Duodenal mucosa (tissue), 2 donors: ENCODE data around the gene ADGRV1.
"Not testable (repeated sequence)": the region's sequence is repeated elsewhere in the genome, so short reads cannot be mapped to it uniquely, and the experiment has no call there.

Experiments
- H3K27ac ChIP-seq: one replicate; pipeline ENCODE4 v1.7.0; 2013; ENCODE audit warnings: low read depth, low read length
- H3K27me3 ChIP-seq, 2 donors: one replicate each; pipeline ENCODE4 v1.7.0; 2013; ENCODE audit warnings: low read length in 2 of 2, control low read depth in 1 of 2; ENCODE audit not compliant: insufficient read depth in 2 of 2, control insufficient read depth in 1 of 2
- H3K36me3 ChIP-seq, 2 donors: one replicate each; pipeline ENCODE4 v1.7.0; 2013; ENCODE audit warnings: low read length in 2 of 2, control low read depth in 1 of 2; ENCODE audit not compliant: insufficient read depth in 2 of 2, control insufficient read depth in 1 of 2
- H3K4me1 ChIP-seq, 2 donors: one replicate each; pipeline ENCODE4 v1.7.0; 2013; ENCODE audit warnings: low read length in 2 of 2, control low read depth in 1 of 2; ENCODE audit not compliant: insufficient read depth in 2 of 2, control insufficient read depth in 1 of 2
- H3K4me3 ChIP-seq, 2 donors: one replicate each; pipeline ENCODE4 v1.7.0; 2013; ENCODE audit warnings: low read length in 2 of 2, low read depth in 1 of 2
- H3K9ac ChIP-seq, 2 donors: one replicate each; pipeline ENCODE4 v1.7.0; 2013; ENCODE audit warnings: low read length in 2 of 2, low read depth in 1 of 2
- H3K9me3 ChIP-seq, 2 donors: one replicate each; pipeline ENCODE4 v1.7.0; 2013; ENCODE audit warnings: low read length in 2 of 2, control low read depth in 1 of 2; ENCODE audit not compliant: control insufficient read depth in 1 of 2

ADGRV1 gene

DNA sequence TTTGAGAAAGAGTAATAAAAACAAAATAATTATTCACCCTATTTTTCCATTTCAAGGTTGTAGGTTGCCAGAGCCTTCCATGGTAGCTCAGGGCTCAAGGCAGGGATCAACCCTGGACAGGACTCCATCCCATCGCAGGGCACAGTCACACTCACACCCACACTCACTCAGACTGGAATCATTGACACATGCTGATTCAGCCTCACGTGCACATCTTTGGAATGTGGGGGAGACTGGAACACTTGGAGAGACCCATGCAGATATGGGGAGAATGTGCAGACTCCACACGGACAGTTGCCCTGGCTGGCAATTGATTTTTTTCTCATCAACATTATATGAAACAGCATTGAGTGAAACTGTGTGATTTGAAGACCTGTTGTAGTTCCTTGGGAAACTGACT lies 234.1 kb downstream of the ADGRV1 start:
- Histone ChIP-seq H3K27me3 (no peaks in the 10 kb centered on the region), H3K9ac (no peak overlapping the region), H3K36me3 (no peaks in the 10 kb centered on the region), H3K27ac (no peak overlapping the region), H3K9me3 (no peaks in the 10 kb centered on the region), H3K4me3 (no peak overlapping the region), H3K4me1 (no peaks in the 10 kb centered on the region)

DNA sequence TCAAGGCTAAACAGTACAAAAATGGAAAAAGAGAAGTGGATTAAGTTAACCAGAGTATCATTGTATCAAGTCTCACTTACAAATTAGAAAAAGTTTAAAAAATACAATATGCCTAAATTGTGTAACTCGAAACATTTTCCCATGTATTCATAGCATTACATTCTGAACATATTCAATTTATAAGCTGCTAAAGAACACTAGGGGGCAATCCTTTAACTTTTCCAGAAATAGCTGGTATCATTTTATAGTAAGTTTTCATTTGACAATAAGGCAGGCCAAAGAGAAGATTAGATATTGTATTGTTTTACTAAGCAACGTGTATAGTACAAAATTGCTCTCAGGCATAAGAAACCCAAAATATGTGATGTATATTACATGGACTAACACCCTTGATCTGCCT lies 234.6 kb downstream of the ADGRV1 start:
- no peak overlapping the region for H3K4me3 ChIP-seq
- no peaks in the 10 kb centered on the region for H3K4me1 ChIP-seq
- no peaks in the 10 kb centered on the region for H3K36me3 ChIP-seq
- no peak overlapping the region for H3K9ac ChIP-seq
- no peak overlapping the region for H3K27ac ChIP-seq
- no peaks in the 10 kb centered on the region for H3K27me3 ChIP-seq
- H3K9me3 ChIP-seq: no peaks in the 10 kb centered on the region

GRCh38 chr5:90796919-90797318 lies 238.3 kb downstream of the ADGRV1 start:
- not testable (repeated sequence) for H3K9me3 ChIP-seq, H3K27me3 ChIP-seq, H3K4me3 ChIP-seq, H3K36me3 ChIP-seq, H3K9ac ChIP-seq, H3K4me1 ChIP-seq, H3K27ac ChIP-seq

DNA sequence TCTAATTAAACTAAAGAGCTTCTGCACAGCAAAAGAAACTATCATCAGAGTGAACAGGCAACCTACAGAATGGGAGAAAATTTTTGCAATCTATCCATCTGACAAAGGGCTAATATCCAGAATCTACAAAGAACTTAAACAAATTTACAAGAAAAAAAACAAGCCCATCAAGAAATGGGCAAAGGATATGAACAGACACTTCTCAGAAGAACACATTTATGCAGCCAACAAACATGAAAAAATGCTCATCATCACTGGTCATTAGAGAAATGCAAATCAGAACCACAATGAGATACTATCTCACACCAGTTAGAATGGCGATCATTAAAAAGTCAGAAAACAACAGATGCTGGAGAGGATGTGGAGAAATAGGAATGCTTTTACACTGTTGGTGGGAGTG lies 241.5 kb downstream of the ADGRV1 start:
- not testable (repeated sequence) for H3K36me3 ChIP-seq, H3K4me3 ChIP-seq, H3K9me3 ChIP-seq, H3K27me3 ChIP-seq, H3K27ac ChIP-seq, H3K4me1 ChIP-seq, H3K9ac ChIP-seq

GRCh38 chr5:90800515-90800914 lies 241.9 kb downstream of the ADGRV1 start:
- not testable (repeated sequence) for H3K27me3 ChIP-seq, H3K4me3 ChIP-seq, H3K27ac ChIP-seq, H3K36me3 ChIP-seq, H3K9me3 ChIP-seq, H3K9ac ChIP-seq, H3K4me1 ChIP-seq

- no peaks in the 10 kb centered on the region for H3K9me3 ChIP-seq
These were observed 244.1 kb downstream of the ADGRV1 start for GRCh38 chr5:90802474-90803317.

GRCh38 chr5:90803381-90803780 lies 244.8 kb downstream of the ADGRV1 start:
- no peaks in the 10 kb centered on the region for H3K27me3 ChIP-seq
- H3K27ac ChIP-seq: no peak overlapping the region
- H3K4me1 ChIP-seq: no peaks in the 10 kb centered on the region
- no peaks in the 10 kb centered on the region for H3K36me3 ChIP-seq
- H3K4me3 ChIP-seq: no peak overlapping the region
- H3K9me3 ChIP-seq: no peaks in the 10 kb centered on the region
- H3K9ac ChIP-seq: no peak overlapping the region

More at GRCh38 chr5:90802474-90803317, 244.1 kb downstream of the ADGRV1 start:
- Histone ChIP-seq H3K4me1 (no peaks in the 10 kb centered on the region), H3K36me3 (no peaks in the 10 kb centered on the region), H3K9ac (no peak overlapping the region), H3K4me3 (no peak overlapping the region), H3K27me3 (no peaks in the 10 kb centered on the region), H3K27ac (no peak overlapping the region)

DNA sequence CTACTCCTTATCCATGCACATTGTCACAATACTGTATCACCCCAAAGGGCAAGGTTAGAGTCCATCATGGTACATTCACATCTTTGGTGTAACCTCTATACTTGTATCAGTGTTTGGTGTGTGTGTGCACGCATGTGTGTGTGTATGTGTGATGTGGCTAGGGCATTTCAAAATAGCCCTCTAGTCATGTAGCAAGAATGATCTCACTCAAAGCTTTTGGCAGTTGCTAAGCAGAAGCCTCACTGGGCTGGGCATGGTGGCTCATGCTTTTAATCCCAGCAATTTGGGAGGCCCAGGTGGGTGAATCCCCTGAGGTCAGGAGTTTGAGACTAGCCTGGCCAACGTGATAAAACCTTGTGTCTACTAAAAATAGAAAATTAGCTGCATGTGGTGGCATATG lies 245.3 kb downstream of the ADGRV1 start:
- Histone ChIP-seq H3K4me1 (no peaks in the 10 kb centered on the region), H3K27me3 (no peaks in the 10 kb centered on the region), H3K9ac (no peak overlapping the region), H3K36me3 (no peaks in the 10 kb centered on the region), H3K27ac (no peak overlapping the region), H3K9me3 (no peaks in the 10 kb centered on the region), H3K4me3 (no peak overlapping the region)

DNA sequence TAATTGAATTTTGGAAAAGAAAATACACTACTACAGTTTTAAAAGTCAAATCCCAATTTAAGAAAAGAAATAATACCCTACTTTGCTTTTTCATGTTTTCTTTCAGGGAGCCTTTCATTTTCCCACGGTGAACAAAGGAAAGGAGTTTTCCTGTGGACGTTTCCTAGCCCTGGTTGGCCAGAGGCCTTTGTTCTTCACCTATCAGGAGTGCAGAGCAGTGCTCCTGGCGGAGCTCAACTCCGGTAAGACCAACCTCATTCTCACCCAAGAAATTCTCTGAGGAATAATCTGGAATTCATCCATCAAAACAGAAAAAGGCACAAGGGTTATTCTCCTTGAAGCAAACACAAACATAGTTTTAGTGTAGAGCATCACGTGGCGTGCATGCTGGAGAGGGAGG lies 248.9 kb downstream of the ADGRV1 start:
- Histone ChIP-seq H3K4me1 (no peaks in the 10 kb centered on the region), H3K27ac (no peak overlapping the region)

DNA sequence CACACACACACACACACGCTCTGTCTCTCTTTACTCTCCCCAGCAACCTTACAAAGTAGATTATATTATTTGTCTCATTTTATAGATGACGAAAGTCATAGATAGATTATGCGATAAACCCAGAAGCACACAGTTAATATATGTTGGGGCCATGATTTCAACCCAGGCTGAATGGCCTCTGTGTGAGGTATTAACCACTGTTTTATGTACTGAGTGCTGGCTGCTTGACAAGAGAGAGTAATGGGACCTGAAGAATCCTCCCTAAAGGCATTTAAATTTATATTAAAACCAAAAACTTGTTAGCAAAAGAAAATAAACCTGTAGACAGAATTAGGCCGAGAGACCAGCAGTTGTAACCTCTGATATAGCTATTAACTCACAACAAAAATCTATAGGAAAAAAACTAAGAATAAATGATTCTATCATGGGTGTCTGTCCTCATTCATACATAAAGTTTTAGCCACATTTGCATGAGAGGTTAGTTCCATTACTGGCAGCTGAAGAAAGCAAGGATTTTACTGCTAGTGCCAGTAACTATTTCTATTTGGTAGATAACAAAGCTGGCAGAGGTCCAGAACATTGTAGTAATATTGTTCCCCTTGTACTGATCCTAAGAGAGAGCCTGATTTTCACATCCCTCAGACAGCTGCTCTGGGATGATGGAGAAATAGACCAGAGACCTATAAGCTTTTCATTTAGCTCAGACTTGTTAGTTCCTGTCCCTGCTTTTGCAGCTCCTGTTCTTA lies 250.9 kb downstream of the ADGRV1 start:
- H3K4me3 ChIP-seq: no peak overlapping the region
- H3K9ac ChIP-seq: no peak overlapping the region
- no peaks in the 10 kb centered on the region for H3K4me1 ChIP-seq
- H3K36me3 ChIP-seq: no peaks in the 10 kb centered on the region
- no peaks in the 10 kb centered on the region for H3K9me3 ChIP-seq
- no peak overlapping the region for H3K27ac ChIP-seq
- no peaks in the 10 kb centered on the region for H3K27me3 ChIP-seq

More for the DNA sequence above, 248.9 kb downstream of the ADGRV1 start:
- Histone ChIP-seq H3K36me3 (no peaks in the 10 kb centered on the region), H3K4me3 (no peak overlapping the region), H3K9ac (no peak overlapping the region), H3K9me3 (no peaks in the 10 kb centered on the region), H3K27me3 (no peaks in the 10 kb centered on the region)
